SU-DHL-6 (cell line): Measurements from ENCODE around the gene AREL1.

Experiments used
- H2AFZ ChIP-seq: fragments of 200-600 bp; sonication (generic); 2 replicates; pipeline ENCODE4 v1.6.1; 2014; ENCODE audit warnings: low read depth, mild to moderate bottlenecking, moderate library complexity, mixed read lengths, antibody characterized with exemption, low read length; ENCODE audit not compliant: severe bottlenecking
- H3F3A ChIP-seq: fragments of 200-600 bp; shearing (Covaris generic); 2 replicates; pipeline ENCODE4 v1.6.0; 2016; ENCODE audit warnings: antibody characterized with exemption, mild to moderate bottlenecking; ENCODE audit not compliant: insufficient read depth
- H3K27ac ChIP-seq: fragments of 200-600 bp; sonication (generic); 2 replicates; pipeline ENCODE4 v1.5.1; 2016; ENCODE audit warnings: low read depth, mild to moderate bottlenecking, low read length, moderate library complexity, mixed read lengths
- H3K27me3 ChIP-seq: fragments of 200-600 bp; sonication (generic), shearing (Covaris generic); 2 replicates; pipeline ENCODE4 v1.6.0; 2014; ENCODE audit warnings: mild to moderate bottlenecking, low read length
- H3K36me3 ChIP-seq: fragments of 200-600 bp; sonication (generic); 2 replicates; pipeline ENCODE4 v1.6.1; 2014; ENCODE audit warnings: mild to moderate bottlenecking, low read length, mixed read lengths
- H3K4me2 ChIP-seq: fragments of 300-600, 200-600 bp; shearing (Covaris generic), sonication (generic); 2 replicates; pipeline ENCODE4 v1.6.0; 2014; ENCODE audit warnings: low read length, low read depth, mild to moderate bottlenecking; ENCODE audit not compliant: poor library complexity, severe bottlenecking
- H3K4me3 ChIP-seq: fragments of 200-600 bp; sonication (generic); 2 replicates; pipeline ENCODE4 v1.5.1; 2014; ENCODE audit warnings: antibody characterized with exemption, low read length, mild to moderate bottlenecking, mixed read lengths; ENCODE audit not compliant: insufficient read depth, poor library complexity, severe bottlenecking
- H3K79me2 ChIP-seq: fragments of 200-600 bp; sonication (generic); 2 replicates; pipeline ENCODE4 v1.6.1; 2014; ENCODE audit warnings: mild to moderate bottlenecking, low read length, moderate library complexity; ENCODE audit not compliant: insufficient read depth
- H3K9ac ChIP-seq: fragments of 200-600 bp; sonication (generic); 2 replicates; pipeline ENCODE4 v1.7.0; 2014; ENCODE audit warnings: mild to moderate bottlenecking, low read length
- H3K9me2 ChIP-seq: fragments of 200-600 bp; sonication (generic); replicated peaks from 2 replicates; pipeline ENCODE4 v1.6.1; 2014; ENCODE audit warnings: low read length; ENCODE audit not compliant: insufficient read depth
- H3K9me3 ChIP-seq: fragments of 200-600 bp; sonication (generic); 2 replicates; pipeline ENCODE4 v1.6.1; 2014; ENCODE audit warnings: low read length, mixed read lengths; ENCODE audit not compliant: insufficient read depth
- H4K20me1 ChIP-seq: fragments of 200-600 bp; sonication (generic); 2 replicates; pipeline ENCODE4 v1.6.1; 2014; ENCODE audit warnings: low read depth, mild to moderate bottlenecking, antibody characterized with exemption, low read length, moderate library complexity, mixed read lengths
- EZH2phosphoT487 ChIP-seq: fragments of 200-600 bp; sonication (generic), shearing (Covaris generic); conservative IDR thresholded peaks from 2 replicates; pipeline ENCODE4 v1.6.1; 2018; ENCODE audit warnings: mild to moderate bottlenecking, antibody characterized with exemption, low read length, moderate library complexity, mixed read lengths
- TF ChIP-seq, protein P1 (sequence below): fragments of 200-600 bp; sonication (generic); IDR thresholded peaks from one replicate; pipeline ENCODE4 v1.5.1; 2017; ENCODE audit warnings: antibody characterized with exemption, mild to moderate bottlenecking, low read length, moderate library complexity; ENCODE audit not compliant: insufficient read depth, poor library complexity, severe bottlenecking

AREL1 gene

DNA sequence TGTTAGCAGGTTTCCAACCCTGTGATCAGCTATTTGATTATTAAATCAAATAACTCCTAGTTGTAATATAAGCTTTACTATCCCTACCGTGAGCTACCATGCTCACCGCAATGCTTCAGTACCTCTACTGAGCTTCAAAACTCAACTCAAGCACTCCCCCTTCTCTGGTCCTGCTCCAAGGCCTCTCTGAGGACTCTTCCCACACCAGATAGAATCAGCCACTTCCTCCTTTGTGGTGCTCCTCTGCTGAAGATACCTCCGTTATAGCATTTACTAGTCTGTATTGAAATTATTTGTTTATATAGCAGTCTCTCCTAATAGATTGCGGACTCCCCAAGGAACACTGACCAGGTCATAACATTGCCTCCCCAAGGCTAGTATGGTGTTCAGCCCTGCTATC is 17.5 kb downstream of the AREL1 start:
- Histone ChIP-seq H3K36me3 (no peaks in the 10 kb centered on the region), H2AFZ (no peak overlapping the region), H3K9me3 (no peaks in the 10 kb centered on the region), H3K27me3 (no peaks in the 10 kb centered on the region), H3F3A (no peaks in the 10 kb centered on the region), H3K4me2 (no peak overlapping the region), H3K27ac (no peak overlapping the region), H4K20me1 (no peaks in the 10 kb centered on the region), H3K79me2 (peaks cover 36% of the 10 kb centered on the region), H3K4me3 (no peak overlapping the region), H3K9ac (no peak overlapping the region), H3K9me2 (no peaks in the 10 kb centered on the region)
- TF ChIP-seq EZH2phosphoT487 = no peak
- TF ChIP-seq, protein P1, sequence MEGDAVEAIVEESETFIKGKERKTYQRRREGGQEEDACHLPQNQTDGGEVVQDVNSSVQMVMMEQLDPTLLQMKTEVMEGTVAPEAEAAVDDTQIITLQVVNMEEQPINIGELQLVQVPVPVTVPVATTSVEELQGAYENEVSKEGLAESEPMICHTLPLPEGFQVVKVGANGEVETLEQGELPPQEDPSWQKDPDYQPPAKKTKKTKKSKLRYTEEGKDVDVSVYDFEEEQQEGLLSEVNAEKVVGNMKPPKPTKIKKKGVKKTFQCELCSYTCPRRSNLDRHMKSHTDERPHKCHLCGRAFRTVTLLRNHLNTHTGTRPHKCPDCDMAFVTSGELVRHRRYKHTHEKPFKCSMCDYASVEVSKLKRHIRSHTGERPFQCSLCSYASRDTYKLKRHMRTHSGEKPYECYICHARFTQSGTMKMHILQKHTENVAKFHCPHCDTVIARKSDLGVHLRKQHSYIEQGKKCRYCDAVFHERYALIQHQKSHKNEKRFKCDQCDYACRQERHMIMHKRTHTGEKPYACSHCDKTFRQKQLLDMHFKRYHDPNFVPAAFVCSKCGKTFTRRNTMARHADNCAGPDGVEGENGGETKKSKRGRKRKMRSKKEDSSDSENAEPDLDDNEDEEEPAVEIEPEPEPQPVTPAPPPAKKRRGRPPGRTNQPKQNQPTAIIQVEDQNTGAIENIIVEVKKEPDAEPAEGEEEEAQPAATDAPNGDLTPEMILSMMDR = no peak

DNA sequence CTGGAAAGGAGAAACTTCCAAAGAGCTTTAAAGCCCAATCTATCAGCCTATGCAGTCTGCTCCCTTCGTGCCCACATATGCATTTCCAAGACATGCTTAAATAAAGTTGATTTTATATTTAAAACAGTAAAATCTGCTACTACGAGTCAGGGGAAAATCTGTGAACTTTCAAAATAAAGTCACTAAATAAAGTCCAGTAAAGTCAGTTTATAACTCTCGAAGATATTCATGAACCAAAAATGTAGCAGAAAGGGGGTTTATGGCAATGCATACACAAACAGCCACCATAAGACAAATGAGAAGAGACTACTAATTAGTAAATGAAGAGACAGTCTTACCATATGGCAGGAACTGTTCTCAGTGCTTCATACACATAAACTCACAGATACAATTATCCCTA is 19.7 kb downstream of the AREL1 start:
- Histone ChIP-seq H3K79me2 (peaks cover 18% of the 10 kb centered on the region), H3F3A (no peaks in the 10 kb centered on the region), H3K36me3 (no peaks in the 10 kb centered on the region), H3K4me2 (no peak overlapping the region), H3K27me3 (no peaks in the 10 kb centered on the region), H4K20me1 (no peaks in the 10 kb centered on the region), H2AFZ (no peak overlapping the region), H3K9me2 (no peaks in the 10 kb centered on the region), H3K9me3 (no peaks in the 10 kb centered on the region), H3K4me3 (no peak overlapping the region), H3K27ac (no peak overlapping the region), H3K9ac (no peak overlapping the region)
- TF ChIP-seq EZH2phosphoT487 = no peak
- TF ChIP-seq, protein P1 = no peak

DNA sequence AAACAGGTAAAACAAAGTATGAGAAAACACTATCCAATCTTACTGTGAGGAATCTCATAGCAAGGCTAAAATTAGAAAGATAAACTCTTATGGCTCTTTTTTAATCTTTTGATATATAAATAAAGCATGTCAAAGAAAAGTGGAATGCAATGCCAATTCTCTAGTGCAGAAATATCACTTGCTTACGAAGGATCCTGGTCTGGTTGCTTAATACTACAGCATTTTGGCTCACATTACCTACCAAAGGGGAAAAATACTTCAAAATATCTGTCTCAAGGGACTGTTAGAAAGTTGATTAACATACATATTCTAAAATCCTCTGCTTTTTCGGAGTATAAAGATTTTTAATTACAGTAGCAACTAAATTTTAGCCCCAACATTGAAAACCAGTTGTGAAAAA is 21.4 kb downstream of the AREL1 start:
- Histone ChIP-seq H4K20me1 (no peaks in the 10 kb centered on the region), H3K4me3 (no peak overlapping the region), H3K4me2 (no peak overlapping the region), H2AFZ (no peak overlapping the region), H3K9me3 (no peaks in the 10 kb centered on the region), H3K36me3 (no peaks in the 10 kb centered on the region), H3K9ac (no peak overlapping the region), H3F3A (no peaks in the 10 kb centered on the region), H3K27me3 (no peaks in the 10 kb centered on the region), H3K9me2 (no peaks in the 10 kb centered on the region), H3K79me2 (peaks cover 10% of the 10 kb centered on the region), H3K27ac (no peak overlapping the region)
- TF ChIP-seq EZH2phosphoT487 = no peak
- TF ChIP-seq, protein P1 = no peak
